Mammary epithelial cell (primary cell): ENCODE data around the gene SMS.

Experiments
- CTCF ChIP-seq, 2 donors: IDR thresholded peaks in 1 of 2; conservative IDR thresholded peaks in 1 of 2; 2 replicates each; pipeline ENCODE4 v1.5.1; 2011 to 2012; ENCODE audit warnings: inconsistent platforms in 2 of 2, low read length in 2 of 2, mild to moderate bottlenecking in 2 of 2, control low read depth in 1 of 2, low read depth in 1 of 2; ENCODE audit not compliant: insufficient read depth in 1 of 2; ENCODE audit errors: extremely low read depth in 1 of 2
- EZH2 ChIP-seq: IDR thresholded peaks from 2 replicates; pipeline ENCODE4 v1.6.1; 2012; ENCODE audit warnings: low read length, inconsistent platforms, borderline replicate concordance

- TF ChIP-seq CTCF (conservative IDR thresholded peaks at IDR 0.05 in 1 of 2, IDR thresholded peaks at IDR 0.05 in 1 of 2; ENCODE audit: extremely low read depth in 1 of 2, insufficient read depth in 1 of 2, low read depth in 1 of 2, low read length in 2 of 2): no peak
- TF ChIP-seq EZH2: no peak
Observed at GRCh38 chrX:21958916-21959315, 18.4 kb downstream of the SMS start.
